Activated naive CD4-positive, alpha-beta T cell treated with anti-CD3 and anti-CD28 coated beads, Interleukin-2, amount 50 U/mL, for 72 hours (primary cell): Measurements from ENCODE around the gene TEX53. TPM values are rescaled to one million over a fixed set of nuclear protein-coding genes. Genes with fewer than 3 reads are reported as not detected.

Experiments
- ATAC-seq, 2 donors: fragments of 150-1000 bp; cut with Tn5 transposase; 2 replicates each; pipeline ENCODE4 v1.10.0; 2021; ENCODE audit warnings: mild to moderate bottlenecking in 2 of 2, moderate library complexity in 2 of 2
- DNase-seq, 2 donors: peaks; one replicate each; pipeline ENCODE4 v3.0.0; 2021 to 2022; ENCODE audit warnings: low spot score in 2 of 2
- H3K27ac Mint-ChIP-seq, 2 donors: one replicate each; pipeline ENCODE4 v1.8.0; 2022; ENCODE audit warnings: mild to moderate bottlenecking in 2 of 2, mixed read lengths in 2 of 2
- H3K36me3 Mint-ChIP-seq, 2 donors: one replicate each; pipeline ENCODE4 v1.8.0; 2022; ENCODE audit warnings: mixed read lengths in 2 of 2
- H3K9me3 Mint-ChIP-seq, 2 donors: one replicate each; pipeline ENCODE4 v1.8.0; 2022; ENCODE audit warnings: mixed read lengths in 2 of 2
- total RNA-seq, 2 donors: library from RNA; stranded (reverse); gene quantifications; one replicate each; pipeline ENCODE4 v1.2.3, GENCODE V29; 2022

The TEX53 gene
- not detected for total RNA-seq

GRCh38 chr9:114657705-114658104, at the start of gene TEX53:
TSS of gene TEX53 (minus strand) at chr9:114657805. CDS start at chr9:114657774, 31 bp downstream.
- Mint-ChIP-seq H3K27ac (peak within 1 kb of the TSS in 1 of 2 donors; percentile 16), H3K9me3 (no peaks in the 10 kb centered on the region), H3K36me3 (no peaks in the 10 kb centered on the region)
- DNase-seq (no peak), ATAC-seq (no peak)

DNA sequence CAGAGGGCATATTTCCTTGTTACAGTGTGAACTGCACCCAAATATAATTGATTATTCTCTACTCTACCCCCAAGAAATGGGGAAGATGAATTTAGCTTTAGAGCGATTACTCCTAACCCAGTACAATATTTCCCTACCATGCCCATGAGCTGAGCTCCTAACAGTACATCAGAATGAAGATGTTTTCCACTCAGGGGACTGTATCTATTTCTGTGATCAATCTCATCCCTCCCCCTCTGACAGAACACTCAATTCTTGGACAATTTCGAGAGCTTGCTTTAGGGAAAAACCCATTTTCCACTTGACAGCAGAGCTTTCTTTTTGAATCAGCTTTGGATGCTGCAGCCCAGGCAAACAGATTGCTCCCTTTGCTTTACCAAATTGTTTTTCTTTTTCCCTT, 49.1 kb upstream of the TEX53 start:
- Mint-ChIP-seq H3K27ac (peak overlapping the region; percentile 76 to 93), H3K36me3 (peaks cover 0 to 35% of the 10 kb centered on the region in 2 donors), H3K9me3 (peaks cover 0 to 8% of the 10 kb centered on the region in 2 donors)
- no peak for DNase-seq
- ATAC-seq: peak; percentile 68 to 76

DNA sequence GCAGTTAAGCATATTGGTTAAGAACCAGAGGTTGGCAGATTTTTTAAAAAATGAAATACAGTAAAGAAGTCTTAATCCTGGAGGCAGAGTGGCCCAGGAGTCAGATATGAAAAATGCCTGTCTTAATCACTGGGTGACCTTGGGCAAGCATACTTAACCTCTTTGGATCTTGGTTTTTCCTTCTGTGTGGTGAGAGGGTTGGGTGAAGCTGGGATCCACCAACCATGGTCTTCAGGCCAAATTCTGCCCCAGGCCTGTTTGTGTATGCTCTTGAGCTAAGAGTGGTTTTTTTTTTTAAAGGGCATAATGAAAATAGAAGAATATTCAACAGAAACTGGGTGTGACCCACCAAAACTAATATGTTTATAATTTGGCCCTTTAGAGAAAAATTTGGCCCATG, 44.4 kb upstream of the TEX53 start:
- no peak for ATAC-seq
- Mint-ChIP-seq H3K36me3 (peaks cover 26 to 49% of the 10 kb centered on the region in 2 donors), H3K27ac (peak overlapping the region; percentile 48 to 82), H3K9me3 (no peaks in the 10 kb centered on the region)
- no peak for DNase-seq

GRCh38 chr9:114697951-114698351, 40.3 kb upstream of the TEX53 start:
- no peak for DNase-seq

DNA sequence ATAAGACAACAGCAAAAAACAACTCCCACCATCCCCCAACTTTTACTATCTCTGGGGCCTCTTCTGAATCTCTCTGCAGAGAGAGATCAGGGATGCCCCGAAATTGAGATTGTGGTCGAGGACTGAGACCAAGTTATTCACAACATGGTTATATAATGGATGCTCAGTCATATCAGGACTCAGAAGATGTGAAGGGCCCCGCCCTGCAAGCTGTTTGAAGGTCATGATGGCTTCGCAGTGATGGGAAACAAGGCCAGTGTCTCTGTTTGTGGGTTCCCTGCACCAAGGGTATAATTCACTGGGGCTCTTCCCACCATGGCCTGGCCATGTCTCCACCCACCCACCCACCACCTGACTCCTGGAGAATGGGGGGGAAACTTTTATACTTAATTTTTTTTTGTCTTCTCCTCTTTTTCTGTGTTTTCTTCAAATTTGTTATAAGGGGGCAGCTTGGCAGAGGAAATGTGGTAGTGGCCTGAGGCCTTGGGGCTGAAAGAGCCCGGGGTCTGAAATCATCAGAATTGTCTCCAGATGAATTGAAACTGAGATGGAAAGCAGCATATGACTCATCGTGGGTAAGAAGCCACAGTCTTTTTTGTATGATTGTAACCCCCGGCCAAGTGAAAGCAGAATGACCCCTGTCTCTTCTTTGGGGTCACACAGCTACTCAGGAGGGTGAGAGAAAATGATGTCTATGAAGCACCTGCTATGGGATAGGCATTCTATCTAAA, 39.4 kb upstream of the TEX53 start:
- ATAC-seq: peak; percentile 61 to 67
- peak overlapping the region; percentile 98 to 100 for H3K27ac Mint-ChIP-seq
- peaks cover 26 to 30% of the 10 kb centered on the region in 2 donors for H3K36me3 Mint-ChIP-seq
- DNase-seq: peak; percentile 73 to 85
- no peaks in the 10 kb centered on the region for H3K9me3 Mint-ChIP-seq

More at GRCh38 chr9:114697951-114698351, 40.3 kb upstream of the TEX53 start:
- H3K36me3 Mint-ChIP-seq: peaks cover 26 to 35% of the 10 kb centered on the region in 2 donors
- ATAC-seq: peak; percentile 68 to 70
- H3K27ac Mint-ChIP-seq: peak overlapping the region; percentile 98 to 100
- H3K9me3 Mint-ChIP-seq: no peaks in the 10 kb centered on the region

DNA sequence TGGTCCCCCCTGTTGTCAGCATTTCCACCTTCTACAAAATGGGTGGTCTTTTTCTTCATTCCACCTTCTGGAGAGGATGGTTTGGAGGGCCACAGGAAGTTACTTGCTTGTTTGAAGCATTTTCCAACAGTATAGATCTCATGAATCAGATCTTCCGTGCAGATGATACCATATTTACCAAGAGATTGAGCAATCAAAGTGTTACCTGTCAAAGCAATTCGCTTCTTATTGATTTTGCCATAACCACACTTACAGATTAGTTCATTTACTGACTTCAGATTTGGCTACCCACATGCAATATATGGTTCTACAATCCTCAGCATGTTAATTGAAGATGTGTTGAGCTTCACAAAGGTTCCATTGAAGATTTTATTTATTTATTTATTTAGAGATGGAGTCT, 38.3 kb upstream of the TEX53 start:
- no peaks in the 10 kb centered on the region for H3K9me3 Mint-ChIP-seq
- H3K27ac Mint-ChIP-seq: peak overlapping the region; percentile 98 to 100
- DNase-seq (no peak), ATAC-seq (no peak)
- H3K36me3 Mint-ChIP-seq: peaks cover 20 to 24% of the 10 kb centered on the region in 2 donors

GRCh38 chr9:114694719-114695269, 37.2 kb upstream of the TEX53 start:
- peak in 1 of 2 donors; percentile 31 for DNase-seq
- Mint-ChIP-seq H3K9me3 (peaks cover 0 to 5% of the 10 kb centered on the region in 2 donors), H3K27ac (peak overlapping the region; percentile 90 to 99), H3K36me3 (peaks cover 8 to 16% of the 10 kb centered on the region in 2 donors)
- ATAC-seq: peak; percentile 2 to 20

DNA sequence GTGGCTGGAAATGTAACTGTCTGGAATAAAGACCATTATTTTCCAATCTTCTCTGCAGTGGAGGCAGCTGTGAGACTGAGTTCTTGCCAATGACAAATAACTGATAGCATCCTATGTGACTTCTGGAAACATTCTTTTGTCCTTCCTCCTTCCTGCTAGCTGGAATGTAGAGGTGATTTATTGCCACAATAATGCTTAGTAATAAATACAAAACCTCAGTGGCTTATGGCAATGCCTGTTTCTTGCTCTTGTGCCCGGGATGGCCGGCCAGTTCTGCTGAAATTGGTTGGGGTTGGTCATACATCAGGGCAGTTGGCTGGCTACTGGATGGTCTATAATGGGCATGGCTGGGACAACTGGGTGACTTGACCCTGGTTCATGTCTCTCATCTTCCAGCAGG, 36.5 kb upstream of the TEX53 start:
- no peak for ATAC-seq
- H3K27ac Mint-ChIP-seq: peak overlapping the region; percentile 90 to 99
- peaks cover 0 to 7% of the 10 kb centered on the region in 2 donors for H3K9me3 Mint-ChIP-seq
- DNase-seq: no peak
- H3K36me3 Mint-ChIP-seq: peaks cover 3 to 10% of the 10 kb centered on the region in 2 donors

- DNase-seq (no peak), ATAC-seq (no peak)
- Mint-ChIP-seq H3K27ac (peak overlapping the region; percentile 99), H3K9me3 (peaks cover 0 to 7% of the 10 kb centered on the region in 2 donors), H3K36me3 (peaks cover 9% of the 10 kb centered on the region in 2 donors)
Observed at GRCh38 chr9:114693248-114693855, 35.7 kb upstream of the TEX53 start.

DNA sequence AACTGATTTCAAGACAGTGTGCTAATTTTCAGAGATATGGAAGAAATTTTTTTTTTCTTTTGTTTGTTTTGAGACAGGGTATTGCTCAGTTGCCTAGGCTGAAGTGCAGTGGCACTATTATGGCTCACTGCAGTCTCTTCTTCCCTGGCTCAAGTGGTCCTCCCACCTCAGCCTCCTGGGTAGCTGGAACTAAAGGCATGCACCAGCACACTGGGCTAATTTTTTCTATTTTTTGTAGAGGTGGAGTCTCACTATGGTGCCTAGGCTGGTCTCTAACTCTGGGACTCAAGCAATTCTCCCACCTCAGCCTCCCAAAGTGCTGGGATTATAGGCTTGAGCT, 34.3 kb upstream of the TEX53 start:
- H3K9me3 Mint-ChIP-seq: peaks cover 0 to 12% of the 10 kb centered on the region in 2 donors
- H3K27ac Mint-ChIP-seq: peak overlapping the region; percentile 99
- H3K36me3 Mint-ChIP-seq: peaks cover 8 to 20% of the 10 kb centered on the region in 2 donors
- ATAC-seq (no peak), DNase-seq (no peak)

GRCh38 chr9:114691046-114691955, 33.7 kb upstream of the TEX53 start:
- H3K9me3 Mint-ChIP-seq: peaks cover 0 to 15% of the 10 kb centered on the region in 2 donors
- H3K27ac Mint-ChIP-seq: peak overlapping the region; percentile 99
- DNase-seq (peak; percentile 67 to 87), ATAC-seq (peak; percentile 81 to 85)
- peaks cover 8 to 27% of the 10 kb centered on the region in 2 donors for H3K36me3 Mint-ChIP-seq

DNA sequence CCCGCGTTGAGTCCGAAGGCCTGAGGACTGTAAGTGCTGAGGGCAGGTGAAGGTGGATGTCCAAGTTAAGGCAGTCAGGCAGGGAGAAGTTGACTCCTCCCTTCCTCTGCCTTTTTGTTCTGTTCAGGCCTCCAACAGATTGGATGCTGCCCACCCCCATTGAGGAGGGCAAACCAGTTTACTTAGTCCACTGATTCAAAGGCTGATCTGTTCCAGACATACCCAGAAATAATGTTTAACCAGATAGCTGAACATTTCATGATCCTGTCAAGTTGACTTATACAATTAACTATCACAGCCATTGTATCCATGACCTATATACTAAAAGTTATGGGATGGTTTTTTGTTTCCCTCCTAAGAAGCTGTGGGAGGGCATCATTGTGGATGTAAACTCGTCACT, 32.7 kb upstream of the TEX53 start:
- Mint-ChIP-seq H3K9me3 (peaks cover 0 to 18% of the 10 kb centered on the region in 2 donors), H3K36me3 (peaks cover 17 to 37% of the 10 kb centered on the region in 2 donors), H3K27ac (peak overlapping the region; percentile 99)
- DNase-seq (peak in 1 of 2 donors; percentile 22), ATAC-seq (no peak)

GRCh38 chr9:114689813-114690212, 32.2 kb upstream of the TEX53 start:
- no peak for DNase-seq
- Mint-ChIP-seq H3K27ac (peak overlapping the region; percentile 99), H3K9me3 (peaks cover 0 to 18% of the 10 kb centered on the region in 2 donors), H3K36me3 (peaks cover 18 to 37% of the 10 kb centered on the region in 2 donors)
- no peak for ATAC-seq

DNA sequence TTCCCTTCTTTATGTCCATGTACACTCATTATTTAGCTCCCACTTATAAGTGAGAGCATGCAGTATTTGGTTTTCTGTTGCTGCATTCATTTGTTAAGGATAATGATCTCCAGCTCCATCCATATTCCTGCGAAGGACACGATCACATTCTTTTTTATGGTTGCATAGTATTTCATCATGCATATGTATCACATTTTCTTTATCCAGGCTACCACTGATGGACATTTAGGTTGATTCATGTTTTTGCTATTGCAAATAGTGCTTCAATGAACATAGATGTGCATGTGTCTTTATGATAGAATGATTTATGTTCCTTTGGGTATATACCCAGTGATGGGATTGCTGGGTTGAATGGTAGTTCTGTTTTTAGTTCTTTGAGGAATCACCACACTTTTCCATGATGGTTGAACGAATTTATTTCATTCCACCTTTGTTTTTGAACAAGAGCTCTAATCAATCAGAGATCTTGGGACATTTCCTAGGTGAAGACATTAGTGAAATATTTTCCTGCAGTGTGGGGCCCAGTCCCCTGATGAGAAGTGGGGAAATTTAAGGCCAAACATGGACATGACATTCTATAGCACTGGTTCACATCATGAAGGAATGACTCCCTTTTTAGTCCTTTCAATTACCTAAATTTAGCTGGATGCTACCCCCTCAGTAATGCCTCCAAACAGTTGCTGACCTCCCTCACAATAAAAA, 31.5 kb upstream of the TEX53 start:
- Mint-ChIP-seq H3K36me3 (peaks cover 24 to 43% of the 10 kb centered on the region in 2 donors), H3K9me3 (peaks cover 0 to 26% of the 10 kb centered on the region in 2 donors), H3K27ac (peak overlapping the region; percentile 99)
- ATAC-seq: no peak
- DNase-seq: no peak

DNA sequence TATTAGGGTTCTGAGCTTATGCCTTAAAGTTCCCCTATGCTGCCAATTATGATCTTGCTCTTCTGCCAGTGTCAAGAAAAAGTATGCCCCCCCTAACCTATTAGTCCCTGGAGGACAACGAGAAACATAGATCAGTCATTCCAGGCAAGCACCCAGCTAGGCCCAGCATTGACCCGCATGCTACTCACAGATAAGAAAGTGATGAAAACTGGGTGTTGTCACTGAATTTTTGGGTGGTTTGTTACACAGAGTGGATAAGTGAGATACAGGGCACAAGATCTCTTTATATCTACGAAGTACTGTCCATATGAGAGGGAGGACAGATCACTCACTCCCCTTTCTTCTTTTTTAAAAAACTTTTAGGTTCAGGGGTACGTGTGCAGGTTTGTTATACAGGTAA, 30.8 kb upstream of the TEX53 start:
- no peak for ATAC-seq
- peak overlapping the region in 1 of 2 donors; percentile 99 for H3K27ac Mint-ChIP-seq
- peaks cover 26 to 45% of the 10 kb centered on the region in 2 donors for H3K36me3 Mint-ChIP-seq
- DNase-seq: no peak
- peaks cover 0 to 28% of the 10 kb centered on the region in 2 donors for H3K9me3 Mint-ChIP-seq

GRCh38 chr9:114687034-114687433, 29.4 kb upstream of the TEX53 start:
- H3K27ac Mint-ChIP-seq: peak overlapping the region; percentile 92 to 99
- H3K36me3 Mint-ChIP-seq: peaks cover 26 to 45% of the 10 kb centered on the region in 2 donors
- peaks cover 0 to 28% of the 10 kb centered on the region in 2 donors for H3K9me3 Mint-ChIP-seq
- DNase-seq: no peak
- ATAC-seq: no peak
